Neural cell (in vitro differentiated cells): ENCODE results near the gene NTSR2.

Experiments used
- EZH2 ChIP-seq: fragments of 200-600, 300-800 bp; shearing (Covaris generic), sonication (generic); IDR thresholded peaks from 2 replicates; pipeline ENCODE4 v1.6.1; 2014; ENCODE audit warnings: antibody characterized with exemption, low read length, borderline replicate concordance, mild to moderate bottlenecking; ENCODE audit not compliant: insufficient read depth, poor library complexity, severe bottlenecking
- SMC3 ChIP-seq: fragments of 450-650 bp; conservative IDR thresholded peaks from 2 replicates; pipeline ENCODE4 v1.6.1; 2014; ENCODE audit warnings: antibody characterized with exemption, mild to moderate bottlenecking, moderate library complexity; ENCODE audit not compliant: poor library complexity

GRCh38 chr2:11622611-11623010 lies 47.4 kb downstream of the NTSR2 start:
- TF ChIP-seq SMC3 = no peak
- TF ChIP-seq EZH2 = no peak
